Hippocampal formation (tissue), 2 donors: Measurements from ENCODE around the gene ZCCHC8.
"Not testable (repeated sequence)": the region's sequence is repeated elsewhere in the genome, so short reads cannot be mapped to it uniquely, and the experiment has no call there.

Experiments
- DNase-seq, 2 donors: peaks; one replicate each; lab custom pipeline; 2025; lab: John Stamatoyannopoulos, UW

Gene ZCCHC8

DNA sequence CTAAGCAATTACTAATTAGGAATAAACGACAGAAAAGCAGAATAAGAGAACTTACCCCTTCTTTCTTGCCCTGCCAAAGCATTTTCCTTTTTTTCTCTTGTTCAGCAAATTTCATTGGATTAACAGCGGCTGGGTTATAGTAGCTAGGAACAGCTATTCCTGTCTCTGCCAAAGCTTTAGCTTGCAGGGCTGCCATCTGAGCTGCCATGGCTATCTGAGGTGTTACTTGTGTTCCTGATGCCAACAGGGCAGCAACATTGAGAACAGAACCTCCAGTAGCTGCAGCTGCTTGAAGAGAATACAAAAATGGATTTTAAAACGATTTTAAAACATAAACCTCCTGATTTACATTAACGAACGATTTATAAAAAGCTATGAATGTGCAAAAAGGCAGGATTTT, 7.4 kb upstream of the ZCCHC8 start:
- DNase-seq: no peak

DNA sequence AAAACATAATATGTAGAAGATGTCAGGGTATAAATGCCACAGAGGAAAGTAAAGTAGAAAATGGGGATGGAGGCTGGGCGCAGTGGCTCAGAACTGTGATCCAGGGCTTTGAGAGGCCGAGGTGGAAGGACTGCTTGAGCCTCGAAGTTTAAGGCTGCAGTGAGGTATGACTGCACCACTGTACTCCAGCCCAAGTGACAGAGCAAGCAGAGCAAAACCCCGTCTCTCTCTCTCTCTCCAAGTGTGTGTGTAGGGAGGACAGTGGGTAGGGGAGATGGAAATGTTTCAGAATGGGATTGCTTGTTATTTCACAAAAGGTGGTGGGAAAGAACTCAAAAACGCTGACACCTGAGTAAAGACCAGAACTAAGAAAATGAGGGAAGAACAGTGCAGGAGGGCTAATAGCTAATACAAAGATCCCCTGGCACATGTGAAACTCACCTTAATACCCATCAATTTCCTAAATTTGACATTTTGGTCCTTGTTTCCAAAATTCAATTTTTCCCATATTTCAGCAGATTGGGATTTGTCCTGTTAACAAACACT, 5.7 kb upstream of the ZCCHC8 start:
- no peak for DNase-seq

- no peak for DNase-seq
These were observed 4.8 kb upstream of the ZCCHC8 start for GRCh38 chr12:122505419-122506051.

DNA sequence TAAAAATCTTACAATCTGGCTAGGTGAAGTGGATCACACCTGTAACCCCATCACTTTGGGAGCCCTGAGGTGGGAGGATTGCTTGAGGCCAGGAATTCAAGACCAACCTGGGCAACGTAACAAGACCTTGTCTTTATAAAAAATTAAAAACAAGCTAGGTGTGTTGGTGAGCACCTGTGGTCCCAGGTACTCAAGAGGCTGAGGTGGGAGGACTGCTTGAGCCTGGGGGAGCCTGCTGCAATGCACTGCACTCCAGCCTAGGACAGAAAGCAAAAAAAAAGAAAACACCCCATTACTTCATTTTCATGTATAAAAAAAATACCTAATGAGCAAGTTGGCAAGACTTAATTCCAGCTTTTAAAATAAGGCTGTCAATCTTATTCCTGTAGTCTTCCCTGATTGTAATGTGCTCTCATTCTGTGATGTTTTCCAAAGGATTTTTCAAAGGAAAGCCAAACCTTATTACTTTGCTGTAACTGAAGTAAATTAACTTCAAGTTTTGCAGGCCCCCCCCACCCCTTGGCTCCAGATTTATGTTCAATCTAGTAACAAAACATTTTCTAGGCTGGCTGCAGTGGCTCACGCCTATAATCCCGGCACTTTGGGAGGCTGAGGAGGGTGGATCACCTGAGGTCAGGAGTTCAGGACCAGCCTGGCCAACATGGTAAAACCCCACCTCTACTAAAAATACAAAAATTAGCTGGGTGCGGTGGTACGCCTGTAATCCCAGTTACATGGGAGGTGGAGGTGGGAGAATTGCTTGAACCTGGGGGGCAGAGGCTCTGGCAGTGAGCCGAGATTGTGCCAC, 3.3 kb upstream of the ZCCHC8 start:
- DNase-seq: no peak

- no peak for DNase-seq
These were observed 2.5 kb upstream of the ZCCHC8 start for GRCh38 chr12:122503147-122503751.

GRCh38 chr12:122501489-122501989, 807 bp upstream of the ZCCHC8 start:
- DNase-seq: no peak

GRCh38 chr12:122499991-122500684, 594 bp downstream of the ZCCHC8 start:
- DNase-seq: no peak

DNA sequence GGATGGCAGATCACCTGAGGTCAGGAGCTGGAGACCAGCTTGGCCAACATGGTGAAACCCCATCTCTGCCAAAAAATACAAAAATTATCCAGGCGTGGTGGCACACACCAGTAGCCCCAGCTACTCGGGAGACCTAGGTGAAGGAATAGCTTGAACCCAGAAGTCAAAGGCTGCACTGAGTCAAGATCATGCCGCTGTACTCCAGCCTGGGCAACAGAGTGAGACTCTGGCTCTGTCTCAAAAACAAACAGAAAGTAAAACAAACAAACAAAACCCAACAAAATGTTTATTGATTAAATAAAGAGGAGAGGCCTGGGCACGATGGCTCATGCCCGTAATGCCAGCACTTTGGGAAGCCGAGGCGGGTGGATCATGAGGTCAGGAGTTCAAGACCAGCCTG, 5.5 kb downstream of the ZCCHC8 start:
- DNase-seq: no peak

- not testable (repeated sequence) for DNase-seq
These were observed 7.5 kb downstream of the ZCCHC8 start for GRCh38 chr12:122493222-122493621.

DNA sequence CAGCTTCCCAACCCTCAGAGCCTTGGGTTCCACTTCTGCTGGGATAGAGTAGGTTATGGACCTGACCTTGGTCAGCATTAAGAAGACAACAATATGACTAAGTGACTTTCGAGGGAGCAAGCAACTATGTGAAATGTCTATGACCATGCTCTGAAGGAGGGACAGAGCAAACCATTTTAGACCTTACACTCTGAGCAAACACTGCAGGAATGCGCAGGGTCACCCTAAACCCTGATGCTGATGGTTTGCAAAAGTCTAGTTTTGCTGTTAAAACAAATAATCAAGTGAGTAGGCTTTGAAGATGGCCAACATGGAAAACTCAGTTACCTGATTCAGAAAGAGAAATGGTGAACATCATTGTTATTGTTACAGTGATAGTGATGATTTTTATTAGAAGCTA, 8.7 kb downstream of the ZCCHC8 start:
- no peak for DNase-seq

- no peak for DNase-seq
These were observed 11.7 kb downstream of the ZCCHC8 start for GRCh38 chr12:122489038-122489437.

DNA sequence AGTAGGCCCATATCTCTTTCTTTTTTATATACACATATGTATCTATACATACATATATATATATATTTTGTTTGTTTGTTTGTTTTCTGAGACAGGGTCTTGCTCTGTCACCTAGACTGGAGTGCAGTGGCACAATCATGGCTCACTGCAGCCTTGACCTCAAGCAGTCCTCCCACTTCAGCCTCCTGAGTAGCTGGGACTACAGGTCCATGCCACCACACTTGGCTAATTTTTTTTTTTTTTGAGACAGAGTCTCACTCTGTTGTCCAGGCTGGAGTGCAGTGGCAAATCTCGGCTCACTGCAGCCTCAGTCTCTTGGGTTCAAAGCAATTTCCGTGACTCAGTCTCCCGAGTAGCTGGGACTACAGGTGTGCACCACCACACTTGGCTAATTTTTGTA, 12.9 kb downstream of the ZCCHC8 start:
- not testable (repeated sequence) for DNase-seq

DNA sequence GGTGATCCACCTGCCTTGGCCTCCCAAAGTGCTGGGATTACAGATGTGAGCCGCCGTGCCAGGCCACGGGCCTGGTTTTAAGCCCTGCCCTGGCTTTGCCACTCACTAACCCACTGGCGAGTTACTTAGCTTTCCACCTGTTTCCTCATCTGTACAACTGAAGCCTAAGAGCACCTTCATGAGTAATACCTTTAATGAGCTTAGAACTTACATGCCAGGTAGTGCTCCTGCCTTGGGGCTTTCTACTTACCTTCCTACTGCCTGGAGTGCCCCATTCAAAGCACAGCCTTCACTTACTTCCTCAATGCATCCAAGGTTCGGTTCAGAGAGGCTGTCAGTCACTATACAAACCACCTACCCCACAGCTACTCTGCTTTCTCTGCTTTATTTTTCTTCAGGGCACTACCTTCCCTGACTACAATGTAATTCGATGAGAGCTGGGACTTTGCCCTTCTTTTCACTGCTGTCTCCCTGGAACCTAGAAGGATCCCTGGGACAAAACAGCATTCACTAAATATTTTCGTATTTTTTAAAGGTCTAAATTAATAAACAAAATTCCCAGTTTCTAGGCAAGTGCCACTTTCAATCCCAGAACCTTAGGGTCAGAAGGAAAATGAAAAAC, 13.8 kb downstream of the ZCCHC8 start:
- no peak for DNase-seq

GRCh38 chr12:122486360-122486759, 14.4 kb downstream of the ZCCHC8 start:
- not testable (repeated sequence) for DNase-seq

GRCh38 chr12:122484385-122484784, 16.3 kb downstream of the ZCCHC8 start:
- not testable (repeated sequence) for DNase-seq

- no peak for DNase-seq
These were observed 16.8 kb downstream of the ZCCHC8 start for GRCh38 chr12:122483969-122484368.

DNA sequence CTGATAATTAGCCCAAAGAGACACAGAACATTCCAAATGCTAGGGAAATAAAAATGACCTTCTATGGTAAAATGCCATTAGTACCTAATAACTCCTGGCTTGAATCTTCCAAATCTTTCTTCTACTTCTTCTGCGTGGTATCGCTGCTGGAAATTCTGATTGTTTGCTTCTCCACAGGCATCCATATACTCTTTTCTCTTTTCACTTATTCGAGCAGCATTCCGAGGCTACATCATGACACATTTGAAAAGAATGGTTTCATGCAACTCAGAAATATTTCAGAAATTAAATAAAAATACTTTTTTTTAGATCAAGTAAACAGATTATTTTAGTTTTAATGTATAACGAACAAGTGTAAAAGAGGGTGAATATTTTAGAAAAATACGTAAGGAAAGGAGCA, 18.9 kb downstream of the ZCCHC8 start:
- no peak for DNase-seq

DNA sequence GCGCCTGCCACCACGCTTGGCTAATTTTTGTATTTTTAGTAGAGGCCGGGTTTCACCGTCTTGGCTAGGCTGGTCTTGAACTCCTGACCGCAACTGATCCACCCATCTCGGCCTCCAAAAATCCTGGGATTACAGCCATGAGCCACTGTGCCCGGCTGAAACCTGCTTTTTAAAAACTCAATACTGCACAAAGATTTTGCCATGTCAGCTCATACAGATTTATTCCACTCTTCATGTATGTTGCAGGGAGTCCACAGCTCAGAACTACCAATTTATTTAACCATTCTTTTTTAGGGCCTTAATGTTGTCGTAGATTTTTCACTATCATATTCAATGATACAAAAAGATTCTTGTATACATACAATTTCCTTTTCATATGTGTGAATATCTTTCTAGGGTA, 20.0 kb downstream of the ZCCHC8 start:
- DNase-seq: no peak

DNA sequence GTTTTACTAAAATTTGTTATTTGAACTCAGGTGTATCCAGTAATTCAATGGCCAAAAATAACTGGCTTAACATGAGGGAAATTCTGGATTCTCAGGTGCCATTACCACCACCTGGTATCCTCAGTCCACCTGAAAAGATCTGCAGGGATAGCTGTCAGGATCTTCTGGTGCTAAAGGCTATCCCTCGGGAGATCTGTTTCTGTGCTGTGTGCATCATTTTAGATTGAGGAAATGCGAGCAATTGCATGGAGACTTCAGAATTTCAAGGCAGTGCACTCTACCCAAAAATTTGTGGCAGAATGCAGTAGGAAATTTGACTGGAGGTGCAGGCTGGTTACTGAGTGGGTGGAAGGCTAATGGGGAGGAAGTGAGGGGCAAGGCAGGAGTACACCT, 26.4 kb downstream of the ZCCHC8 start:
- no peak for DNase-seq

DNA sequence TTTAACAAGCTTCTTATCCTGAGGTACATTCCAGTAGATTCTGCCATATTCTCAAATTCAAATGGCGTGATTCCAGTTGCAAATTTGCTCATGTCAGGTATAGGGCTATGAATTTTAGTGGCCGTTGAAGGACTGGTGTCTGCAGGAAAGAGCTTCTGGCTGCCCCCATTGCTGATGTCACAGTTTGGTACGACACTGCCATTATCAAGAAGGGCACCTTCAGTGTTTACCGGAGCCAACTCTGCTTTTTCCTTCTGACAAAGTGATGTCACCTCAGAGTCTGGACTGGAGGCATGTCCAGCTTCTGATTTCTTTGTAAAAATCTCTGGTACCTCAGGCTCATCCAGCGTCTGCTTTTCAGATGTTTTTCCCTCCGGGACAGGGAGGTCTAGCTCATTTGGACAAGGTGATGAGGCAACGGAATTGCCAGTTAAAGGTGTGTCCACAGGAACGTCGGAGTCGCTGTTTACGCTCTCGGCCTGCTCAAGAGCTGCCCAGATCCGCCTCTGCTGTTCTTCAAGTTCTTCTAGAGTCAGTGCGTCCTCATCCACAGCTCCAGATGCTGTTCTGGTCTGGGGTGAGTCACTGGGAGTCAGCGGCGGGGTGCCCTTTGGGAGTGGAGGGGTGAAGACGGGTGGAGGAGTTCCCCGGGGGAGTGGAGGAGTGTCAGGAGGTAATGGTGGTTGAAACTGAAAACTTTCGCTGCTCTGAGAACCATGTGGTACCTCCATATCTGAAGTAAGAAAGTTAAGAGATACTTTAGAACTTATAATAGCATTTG, 27.0 kb downstream of the ZCCHC8 start:
- DNase-seq: no peak
